CD4-positive, alpha-beta T cell treated with Interleukin-17A for 4 hours (primary cell): ENCODE measurements around the gene FBN1.

ENCODE experiments used
- DNase-seq: peaks from one replicate; pipeline ENCODE4 v3.0.0-alpha.2; 2020; ENCODE audit warnings: mixed read lengths

Gene FBN1

DNA sequence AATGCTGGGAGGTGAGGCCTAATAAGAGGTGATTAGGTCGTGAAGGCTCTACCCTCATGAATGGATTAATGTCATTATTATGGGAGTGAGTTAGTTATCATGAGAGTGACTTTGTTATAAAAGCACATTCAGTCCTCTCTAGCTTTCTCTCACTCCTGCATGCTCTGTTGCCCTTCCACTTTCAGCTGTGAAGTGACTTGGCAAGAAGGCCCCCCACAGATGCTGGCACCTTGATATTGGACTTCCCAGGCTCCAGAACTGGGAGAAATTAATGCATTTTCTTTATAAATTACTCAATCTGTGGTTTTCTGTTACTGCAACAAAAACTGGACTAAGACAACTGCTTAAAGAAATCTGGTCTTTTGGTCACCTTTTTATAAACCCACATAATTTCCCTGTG, 144.3 kb downstream of the FBN1 start:
- DNase-seq: no peak

DNA sequence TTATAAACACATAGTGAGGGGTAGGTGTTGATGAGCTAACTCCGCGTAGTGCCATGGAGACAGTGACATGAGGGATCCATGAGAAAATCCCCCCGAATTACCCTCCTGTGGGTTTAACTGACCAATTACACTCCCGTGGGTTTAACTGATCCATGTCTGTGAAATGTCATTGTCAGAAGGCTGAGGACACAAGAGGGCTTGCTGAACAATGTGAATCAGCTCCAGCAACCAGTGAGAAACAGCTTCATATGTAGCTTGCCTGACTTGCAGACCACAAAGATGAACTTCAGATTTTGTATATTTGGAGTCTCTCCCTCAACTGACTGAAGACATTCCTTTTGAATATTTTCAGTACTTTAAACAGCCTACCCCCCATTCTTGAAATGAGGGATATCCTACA, 144.9 kb downstream of the FBN1 start:
- no peak for DNase-seq

DNA sequence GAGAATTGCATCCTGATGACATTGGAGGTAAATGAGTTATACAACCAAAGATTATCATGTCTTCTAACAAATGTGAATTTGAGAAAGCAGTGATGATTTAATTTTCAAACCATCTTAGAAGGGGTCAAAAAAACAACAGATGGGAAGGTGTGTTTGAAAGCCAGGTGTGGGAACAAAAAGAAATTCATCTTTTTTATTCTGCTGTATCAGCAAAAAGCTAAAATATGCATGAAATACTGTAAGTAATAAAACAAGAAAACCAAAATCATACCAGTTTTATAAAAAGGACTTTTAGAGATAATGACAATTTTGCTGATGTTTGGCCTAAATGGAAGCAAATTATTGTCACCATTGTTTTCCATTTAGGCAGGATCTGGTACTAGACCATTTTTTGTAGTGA, 145.5 kb downstream of the FBN1 start:
- no peak for DNase-seq

DNA sequence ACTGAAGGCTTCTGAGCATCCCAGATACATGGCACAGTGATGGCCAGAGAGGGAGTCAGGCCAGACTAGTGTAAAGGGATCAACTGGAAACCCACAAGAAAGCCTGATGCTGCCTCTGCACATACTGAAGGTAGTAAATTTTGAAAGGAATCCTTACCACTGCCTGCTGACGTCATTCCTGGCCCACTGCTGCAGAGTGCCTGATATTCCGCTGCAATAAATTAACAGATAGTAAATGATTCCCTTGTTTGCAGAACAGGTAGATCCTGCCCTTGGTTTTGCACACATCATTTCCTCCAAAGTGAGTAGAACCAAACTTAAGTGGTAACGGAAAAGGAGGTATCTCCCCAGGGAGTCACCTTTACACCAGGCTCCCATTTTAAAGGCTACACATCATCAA, 146.7 kb downstream of the FBN1 start:
- no peak for DNase-seq

- no peak for DNase-seq
Measured at GRCh38 chr15:48494631-48495030, 150.9 kb downstream of the FBN1 start.

- no peak for DNase-seq
Measured at GRCh38 chr15:48493763-48494225, 151.7 kb downstream of the FBN1 start.

GRCh38 chr15:48493084-48493762, 152.3 kb downstream of the FBN1 start:
- DNase-seq: no peak

GRCh38 chr15:48486228-48486627, 159.3 kb downstream of the FBN1 start:
- no peak for DNase-seq

DNA sequence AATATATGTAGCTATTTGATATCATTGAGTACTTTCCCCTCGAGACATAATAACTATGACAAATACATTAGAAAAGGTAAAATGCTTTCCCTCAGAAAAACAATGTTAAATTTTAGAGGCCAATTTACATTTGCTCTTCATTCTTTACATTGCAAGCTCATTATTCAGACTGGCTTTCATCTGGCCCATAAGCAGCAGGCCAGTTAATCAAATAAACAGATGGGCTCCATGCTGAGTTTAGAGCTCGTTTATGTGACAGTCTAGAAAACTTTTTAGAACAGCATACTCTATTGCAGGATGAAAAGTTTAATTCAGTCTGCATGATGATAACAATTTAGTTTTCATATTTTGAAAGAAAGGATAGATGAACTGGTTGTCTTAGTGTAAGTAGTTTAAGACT, 163.7 kb downstream of the FBN1 start:
- no peak for DNase-seq

DNA sequence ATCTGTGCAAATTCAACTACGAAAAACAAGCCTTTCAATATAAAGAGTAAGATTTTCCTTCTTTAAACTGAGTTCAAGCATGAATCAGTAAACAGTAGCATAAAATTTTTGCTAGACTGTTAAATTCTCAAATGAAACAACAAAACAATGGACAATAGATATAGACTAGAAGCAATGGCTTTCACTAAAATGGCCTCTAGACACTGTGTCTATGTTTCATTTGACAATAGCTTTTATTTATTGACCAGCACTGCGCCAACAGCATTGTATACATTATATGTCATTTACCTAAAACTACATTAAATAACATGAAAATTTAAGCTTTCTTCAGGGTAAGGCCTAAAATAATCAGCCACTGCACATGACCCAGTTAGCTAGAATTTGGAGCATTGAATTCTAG, 165.8 kb downstream of the FBN1 start:
- DNase-seq: no peak

GRCh38 chr15:48478581-48478980, 166.9 kb downstream of the FBN1 start:
- no peak for DNase-seq

GRCh38 chr15:48477795-48478360, 167.6 kb downstream of the FBN1 start:
- DNase-seq: no peak

DNA sequence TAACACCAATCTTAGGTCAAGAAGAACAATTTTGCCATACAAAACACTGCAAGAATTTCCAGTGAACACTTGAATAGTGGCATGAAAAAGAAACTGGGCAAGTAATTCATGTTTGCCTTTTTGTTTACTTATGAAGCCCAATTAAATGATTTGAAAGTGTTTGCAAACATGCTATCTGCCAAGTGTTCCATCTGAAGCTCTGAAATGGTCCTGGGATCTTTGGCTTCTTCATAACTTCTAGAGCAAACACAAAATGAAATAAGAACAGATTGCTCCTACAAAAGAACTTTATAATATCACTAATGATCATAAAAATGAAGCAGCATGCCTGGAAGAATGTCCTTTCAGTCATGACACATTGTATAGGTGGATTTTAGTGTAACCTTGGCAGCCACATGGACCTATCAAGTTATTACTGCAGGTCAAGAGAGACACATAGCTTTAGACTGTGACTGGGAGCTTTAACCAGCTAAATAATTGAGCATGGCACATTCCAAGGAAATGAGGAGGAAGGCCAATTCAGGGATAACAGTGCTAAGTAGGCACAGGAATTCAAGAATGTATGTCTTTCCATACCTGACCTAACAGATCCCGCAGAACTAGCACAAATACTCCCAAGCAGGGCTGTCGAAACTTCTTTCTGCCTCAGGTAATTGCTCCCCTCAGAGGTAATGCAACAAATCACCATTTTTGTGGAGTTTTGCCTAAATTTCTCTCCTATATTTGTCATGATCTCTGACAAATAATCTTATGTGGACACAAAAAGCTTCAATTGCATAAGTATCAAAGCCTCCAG, 169.7 kb downstream of the FBN1 start:
- DNase-seq: no peak

GRCh38 chr15:48473667-48474066, 171.8 kb downstream of the FBN1 start:
- DNase-seq: no peak

- DNase-seq: no peak
Measured at GRCh38 chr15:48472756-48473155, 172.8 kb downstream of the FBN1 start.

- no peak for DNase-seq
Measured at GRCh38 chr15:48471073-48471472, 174.4 kb downstream of the FBN1 start.

GRCh38 chr15:48470096-48470495, 175.4 kb downstream of the FBN1 start:
- no peak for DNase-seq

GRCh38 chr15:48469681-48470080, 175.8 kb downstream of the FBN1 start:
- no peak for DNase-seq

DNA sequence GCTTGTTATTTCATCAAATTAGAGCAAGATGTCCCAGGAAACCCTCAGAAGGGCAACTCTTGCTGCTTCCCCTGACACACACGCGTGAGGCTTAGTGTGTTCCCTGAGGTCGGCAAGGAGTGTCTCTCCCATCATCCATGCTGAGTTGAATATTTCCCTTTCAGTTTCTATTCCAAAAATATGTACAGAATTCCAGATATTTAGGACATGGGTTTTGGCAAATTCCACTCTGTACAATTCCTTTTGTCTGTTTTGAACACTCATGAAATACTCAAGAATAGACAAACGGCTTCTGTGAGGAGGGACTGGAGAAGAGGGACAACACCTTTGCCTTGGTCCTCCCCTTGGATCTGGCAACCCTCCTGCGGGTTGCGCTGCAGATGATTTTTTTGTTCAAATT, 176.2 kb downstream of the FBN1 start:
- no peak for DNase-seq

DNA sequence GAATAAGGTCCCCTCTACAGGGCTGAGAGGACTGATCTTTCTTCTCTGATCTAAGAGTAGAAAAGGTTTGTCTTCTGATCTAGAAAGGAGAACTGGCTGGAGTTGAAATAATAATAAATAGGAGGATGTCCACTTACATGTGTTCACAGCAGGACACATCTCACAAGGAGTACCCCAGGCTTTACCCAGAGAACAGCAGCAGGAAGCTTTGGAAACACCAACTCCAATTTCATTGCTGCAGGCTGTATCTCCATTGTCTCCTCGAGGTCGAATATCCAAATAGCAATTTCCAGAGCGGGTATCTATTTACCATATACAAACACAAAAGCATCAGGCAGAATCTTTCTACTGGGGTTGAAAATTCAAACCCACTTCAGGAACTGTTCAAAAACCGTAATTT, 177.7 kb downstream of the FBN1 start:
- DNase-seq: no peak

DNA sequence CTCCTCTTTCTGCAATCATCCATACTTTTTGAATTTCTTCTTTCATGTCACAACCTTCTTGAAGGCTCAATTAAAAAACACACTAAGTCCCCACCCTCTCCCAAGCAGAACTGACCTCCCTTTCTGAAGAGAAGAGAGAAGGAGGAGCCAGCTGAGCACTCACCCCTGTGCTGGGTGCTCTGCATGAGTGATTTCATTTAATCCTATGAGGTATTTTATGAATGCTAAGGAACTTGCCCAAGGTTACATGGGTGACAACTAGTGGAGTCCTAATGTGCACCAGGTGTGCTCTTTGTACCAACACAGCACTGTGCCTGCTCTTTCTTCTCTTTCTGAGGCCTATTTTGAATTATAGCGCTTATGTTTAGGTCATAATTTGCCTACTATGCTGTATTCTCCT, 178.7 kb downstream of the FBN1 start:
- no peak for DNase-seq

GRCh38 chr15:48466079-48466478, 179.4 kb downstream of the FBN1 start:
- DNase-seq: no peak

- DNase-seq: no peak
Measured at GRCh38 chr15:48465410-48465809, 180.1 kb downstream of the FBN1 start.

DNA sequence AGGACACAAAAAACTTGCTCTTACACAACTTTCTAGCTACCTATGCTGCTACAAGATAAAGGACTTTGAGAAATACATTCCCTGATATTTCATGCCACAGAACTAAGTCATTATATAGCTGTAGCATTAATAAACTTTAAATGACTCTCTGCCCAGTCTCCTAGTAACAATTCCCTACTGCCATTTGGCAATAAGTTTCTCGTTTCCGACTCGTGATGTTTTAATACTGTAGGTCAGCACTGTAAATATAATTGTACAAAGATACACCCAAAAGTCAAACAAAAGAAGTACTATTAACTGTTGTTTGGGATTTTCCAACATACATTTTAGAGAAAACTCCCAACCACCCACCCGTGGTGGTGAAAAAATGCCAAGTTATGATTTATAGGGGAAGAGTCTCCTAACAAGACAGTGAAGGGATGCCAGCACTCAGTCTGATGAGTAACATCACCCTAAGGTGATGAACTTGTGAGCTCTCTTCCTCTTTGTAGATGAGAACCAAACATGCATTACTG, 182.1 kb downstream of the FBN1 start:
- no peak for DNase-seq
